KOPT-K1 (cell line): Measurements from ENCODE around the gene FOXN1.

Experiments used
- H3K27ac ChIP-seq: fragments of 200-600 bp; sonication (generic); 2 replicates; pipeline ENCODE4 v1.5.1; 2016; ENCODE audit warnings: antibody characterized with exemption, mild to moderate bottlenecking, low read depth, low read length; ENCODE audit not compliant: poor library complexity, severe bottlenecking
- H3K36me3 ChIP-seq: fragments of 200-600 bp; sonication (generic); 2 replicates; pipeline ENCODE4 v1.5.1; 2017; ENCODE audit warnings: antibody characterized with exemption, mild to moderate bottlenecking, low read length, moderate library complexity; ENCODE audit not compliant: insufficient read depth
- H3K9me3 ChIP-seq: fragments of 200-600 bp; sonication (generic); 2 replicates; pipeline ENCODE4 v1.5.1; 2017; ENCODE audit warnings: antibody characterized with exemption, low read length, mild to moderate bottlenecking; ENCODE audit not compliant: insufficient read depth, poor library complexity, severe bottlenecking

The FOXN1 gene

DNA sequence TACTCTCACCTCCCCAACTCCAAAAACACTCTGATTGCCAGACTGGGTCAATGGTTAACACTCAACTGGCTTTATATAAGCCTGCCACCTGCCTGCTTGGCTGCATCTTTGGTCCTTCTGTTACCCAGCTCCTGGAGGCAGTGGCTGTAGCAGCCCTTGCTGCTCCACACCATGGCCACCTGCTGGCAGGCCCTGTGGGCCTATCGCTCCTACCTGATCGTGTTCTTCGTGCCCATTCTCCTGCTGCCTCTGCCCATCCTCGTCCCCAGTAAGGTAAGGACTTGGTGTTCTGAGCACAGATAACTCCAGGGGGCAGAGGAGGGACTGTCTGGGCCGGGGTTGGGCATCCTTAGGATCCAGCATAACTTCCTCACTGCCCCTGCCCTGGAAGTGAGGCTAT is 32.6 kb upstream of the FOXN1 start, which contains the start of gene SLC13A2:
Gene SLC13A2, plus strand, starts transcription at position 103 of the 400 bp plus-strand sequence. Its CDS starts 69 bp downstream, at position 172.
- Histone ChIP-seq H3K27ac (no peak within 1 kb of the TSS), H3K9me3 (no peaks in the 10 kb centered on the region), H3K36me3 (no peaks in the 10 kb centered on the region)

DNA sequence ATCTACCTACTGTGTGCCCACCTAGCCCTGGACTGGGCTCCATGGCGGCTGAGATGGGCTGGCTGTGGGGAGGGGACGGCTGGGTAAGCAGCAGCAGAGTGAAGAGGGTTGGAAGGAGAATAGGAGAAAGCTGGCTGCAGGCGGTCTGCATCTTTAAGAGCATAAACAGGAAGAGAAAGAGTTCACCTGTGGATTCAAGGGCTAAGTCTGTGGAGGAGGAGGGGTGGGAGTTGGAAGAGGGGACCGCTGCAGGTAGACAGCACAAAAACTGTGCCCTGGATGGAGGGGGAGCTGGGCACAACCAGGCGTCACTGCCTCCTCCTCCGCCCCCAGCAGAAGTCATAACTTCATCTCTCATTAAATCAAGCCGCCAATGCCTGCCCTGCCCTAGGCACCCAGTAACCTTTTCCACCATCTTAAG is 32.0 kb upstream of the FOXN1 start:
- H3K9me3 ChIP-seq: no peaks in the 10 kb centered on the region
- no peaks in the 10 kb centered on the region for H3K36me3 ChIP-seq
- H3K27ac ChIP-seq: no peak overlapping the region

DNA sequence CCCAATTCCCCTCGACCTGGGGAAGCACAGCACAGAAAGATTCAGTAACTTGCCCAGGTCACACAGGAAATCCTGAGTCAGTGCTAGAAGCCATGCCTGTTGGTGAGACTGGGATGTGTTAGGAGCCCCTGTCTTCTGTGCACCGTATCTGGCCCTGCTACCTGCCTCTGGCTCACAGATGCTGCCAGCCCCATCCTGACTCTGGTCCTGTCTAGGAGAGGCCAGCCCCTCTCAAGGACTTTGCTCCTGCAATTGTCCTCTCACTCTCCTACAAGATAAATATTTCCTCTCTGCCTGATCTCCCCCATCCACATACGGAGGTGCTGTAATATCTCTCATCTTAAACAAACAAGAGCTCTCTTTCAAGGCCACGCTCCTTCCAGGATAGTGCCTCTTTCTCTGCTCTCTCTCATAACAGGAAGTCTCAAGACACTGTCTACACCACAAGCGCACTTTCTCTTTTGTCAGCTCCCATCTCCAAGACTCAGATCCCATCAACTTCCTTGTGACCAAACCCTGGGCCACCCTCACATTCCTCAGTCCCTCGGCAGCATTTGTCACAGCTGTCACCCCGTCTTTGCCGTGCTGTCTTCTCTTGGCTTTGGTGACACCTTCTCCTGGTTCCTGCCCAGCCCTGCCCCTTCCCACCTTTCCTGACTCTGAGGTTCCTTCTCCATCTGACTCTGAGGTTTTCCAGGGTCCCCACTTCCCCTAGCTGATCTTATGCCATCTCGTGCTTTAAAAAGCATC is 30.8 kb upstream of the FOXN1 start:
- H3K36me3 ChIP-seq: no peaks in the 10 kb centered on the region
- no peak overlapping the region for H3K27ac ChIP-seq
- H3K9me3 ChIP-seq: no peaks in the 10 kb centered on the region

DNA sequence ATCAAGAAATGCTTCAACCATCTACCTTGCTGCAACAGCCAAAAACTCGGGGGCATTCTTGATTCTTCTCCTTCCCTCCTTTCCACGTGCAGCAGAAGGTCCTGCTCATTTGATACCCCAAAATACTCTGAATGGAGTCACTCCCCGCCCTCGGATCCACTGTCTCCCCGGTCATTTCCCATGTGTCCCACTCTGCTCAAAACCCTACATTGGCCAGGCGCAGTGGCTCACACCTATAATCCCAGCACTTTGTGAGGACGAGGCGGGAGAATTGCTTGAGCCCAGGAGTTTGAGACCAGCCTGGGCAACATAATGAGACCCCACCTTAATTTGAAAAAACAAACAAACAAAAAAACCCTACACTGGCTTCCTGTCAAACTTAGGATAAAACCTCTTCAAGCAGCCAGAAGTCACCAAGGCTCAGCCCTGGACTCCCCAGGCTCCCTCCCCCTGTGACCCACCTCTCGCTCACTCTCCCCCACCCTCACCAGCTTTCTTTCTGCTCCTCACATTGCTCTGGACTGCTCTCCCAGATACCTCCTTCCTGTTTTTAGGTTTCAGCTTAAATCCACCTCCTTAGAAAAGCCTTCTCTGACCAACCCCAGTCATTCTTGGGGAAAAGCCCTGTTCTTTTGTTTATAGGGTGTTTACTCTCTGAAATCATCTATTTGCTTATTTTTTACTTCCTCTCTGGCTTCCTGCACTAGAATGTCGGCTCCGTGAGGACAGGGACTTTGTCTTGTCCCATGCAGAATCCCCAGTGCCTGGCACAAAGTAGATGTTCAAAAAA is 29.9 kb upstream of the FOXN1 start:
- H3K36me3 ChIP-seq: no peaks in the 10 kb centered on the region
- no peaks in the 10 kb centered on the region for H3K9me3 ChIP-seq
- no peak overlapping the region for H3K27ac ChIP-seq

DNA sequence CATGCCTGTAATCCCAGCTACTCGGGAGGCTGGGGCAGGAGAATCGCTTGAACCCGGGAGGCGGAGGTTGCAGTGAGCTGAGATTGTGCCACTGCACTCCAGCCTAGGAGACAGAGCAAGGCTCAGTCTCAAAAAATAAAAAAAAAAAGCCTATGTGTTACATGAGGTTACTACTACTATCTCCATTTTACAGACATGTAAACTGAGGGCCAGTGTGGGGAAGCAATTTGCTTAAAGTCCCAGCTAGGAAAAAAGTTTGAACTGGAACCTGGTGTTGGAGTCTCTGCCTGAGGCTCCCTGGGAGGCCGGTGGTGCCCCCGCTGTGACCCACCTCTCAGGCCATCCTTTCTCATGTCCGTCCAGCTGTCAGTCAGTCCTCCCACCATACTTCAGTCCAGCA is 28.2 kb upstream of the FOXN1 start:
- Histone ChIP-seq H3K27ac (no peak overlapping the region), H3K36me3 (no peaks in the 10 kb centered on the region), H3K9me3 (no peaks in the 10 kb centered on the region)

DNA sequence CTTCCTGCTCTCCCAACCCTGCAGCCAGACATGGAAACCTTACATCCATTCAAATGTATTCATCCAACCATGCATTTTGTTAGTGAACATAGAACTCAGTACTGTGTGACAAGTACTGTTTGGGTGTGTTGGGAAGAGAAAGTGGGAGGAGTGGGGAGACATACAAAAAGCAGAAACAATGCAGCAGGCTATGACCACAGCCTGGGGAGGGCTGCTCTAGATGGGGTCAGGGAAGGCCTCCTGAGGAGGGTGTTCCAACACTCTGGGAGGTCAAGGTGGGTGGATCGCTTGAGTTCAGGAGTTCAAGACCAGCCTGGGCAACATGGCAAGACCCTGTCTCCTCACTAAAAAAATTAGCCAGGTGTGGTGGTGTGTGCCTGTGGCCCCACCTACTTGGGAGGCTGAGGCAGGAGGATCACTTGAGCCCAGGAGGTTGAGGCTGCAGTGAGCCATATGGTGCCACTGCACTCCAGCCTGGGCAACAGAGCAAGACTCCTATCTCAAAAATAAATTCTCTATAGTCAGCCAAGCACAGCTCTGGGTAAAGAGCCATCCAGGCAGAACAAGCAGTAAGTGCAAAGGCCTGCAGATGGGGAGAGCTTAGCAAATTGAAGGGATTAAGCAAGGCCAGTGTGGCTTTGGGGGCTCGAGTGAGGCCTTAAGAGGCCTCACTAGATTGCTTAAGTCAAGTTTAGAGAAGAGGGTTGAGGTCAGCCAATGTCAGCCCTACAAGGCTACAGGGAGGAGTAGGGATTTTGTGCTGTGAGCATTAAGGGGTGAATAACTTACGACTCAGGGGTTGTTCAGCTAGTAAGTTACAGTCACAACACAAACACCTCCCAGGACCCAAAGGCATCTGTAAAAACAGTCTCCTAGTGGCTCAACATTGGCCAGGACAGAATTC is 27.2 kb upstream of the FOXN1 start:
- Histone ChIP-seq H3K9me3 (no peaks in the 10 kb centered on the region), H3K36me3 (no peaks in the 10 kb centered on the region), H3K27ac (no peak overlapping the region)

DNA sequence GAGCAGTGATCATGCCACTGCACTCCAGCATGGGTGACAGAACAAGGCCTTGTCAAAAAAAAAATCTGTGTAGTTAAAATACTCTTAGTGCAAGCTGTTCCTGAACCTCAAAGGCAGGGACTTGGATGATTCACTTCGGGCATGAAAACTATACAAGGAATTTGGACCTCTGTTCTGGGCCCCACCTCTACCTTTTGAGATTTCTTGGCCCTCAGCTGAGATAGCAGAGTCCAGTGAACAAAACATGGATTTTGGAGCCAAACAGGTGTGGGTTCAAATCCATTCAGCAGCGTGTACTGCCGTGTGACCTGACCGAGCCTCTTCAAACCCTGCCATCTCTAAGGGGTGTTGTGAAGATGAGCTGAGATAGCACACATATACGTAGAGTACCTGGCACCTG is 25.9 kb upstream of the FOXN1 start:
- no peaks in the 10 kb centered on the region for H3K9me3 ChIP-seq
- H3K36me3 ChIP-seq: no peaks in the 10 kb centered on the region
- H3K27ac ChIP-seq: no peak overlapping the region

DNA sequence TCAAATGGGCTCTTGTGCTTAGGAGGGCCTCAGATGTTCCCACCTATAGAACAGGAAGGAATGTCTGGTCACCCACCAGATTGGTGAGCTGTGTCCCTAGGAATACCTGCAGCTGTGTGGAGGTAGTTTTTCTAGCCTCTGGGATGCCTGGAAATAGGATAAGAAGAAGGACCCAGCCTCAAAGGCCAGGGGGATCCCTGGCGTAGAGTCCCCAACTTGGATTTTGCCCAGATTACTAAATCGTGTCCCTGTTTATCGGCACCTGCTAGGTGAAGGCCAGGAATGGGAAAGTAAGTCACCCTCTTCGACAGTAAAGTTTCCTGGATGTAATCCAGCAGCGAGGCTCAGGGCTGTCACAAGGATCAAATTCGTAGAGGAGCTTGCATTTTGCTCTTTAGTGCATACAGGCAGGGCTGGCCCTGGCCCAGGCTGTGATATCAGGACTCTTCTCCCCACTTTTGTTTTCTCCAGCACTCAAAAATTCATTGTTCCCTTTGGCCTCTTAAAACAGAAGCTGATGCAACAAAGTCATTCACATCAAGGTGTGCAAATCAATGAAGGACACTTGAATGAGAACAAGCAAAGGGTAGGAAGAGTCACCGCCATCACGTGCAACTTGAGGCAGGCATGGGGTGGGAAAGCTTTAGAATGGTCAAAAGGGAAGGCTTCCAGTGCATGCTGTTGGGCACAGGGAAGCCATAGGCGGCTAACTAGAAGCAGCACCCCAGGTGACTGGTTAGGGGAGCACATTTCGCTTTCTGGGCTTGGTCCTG is 25.2 kb upstream of the FOXN1 start:
- no peaks in the 10 kb centered on the region for H3K9me3 ChIP-seq
- no peak overlapping the region for H3K27ac ChIP-seq
- no peaks in the 10 kb centered on the region for H3K36me3 ChIP-seq

DNA sequence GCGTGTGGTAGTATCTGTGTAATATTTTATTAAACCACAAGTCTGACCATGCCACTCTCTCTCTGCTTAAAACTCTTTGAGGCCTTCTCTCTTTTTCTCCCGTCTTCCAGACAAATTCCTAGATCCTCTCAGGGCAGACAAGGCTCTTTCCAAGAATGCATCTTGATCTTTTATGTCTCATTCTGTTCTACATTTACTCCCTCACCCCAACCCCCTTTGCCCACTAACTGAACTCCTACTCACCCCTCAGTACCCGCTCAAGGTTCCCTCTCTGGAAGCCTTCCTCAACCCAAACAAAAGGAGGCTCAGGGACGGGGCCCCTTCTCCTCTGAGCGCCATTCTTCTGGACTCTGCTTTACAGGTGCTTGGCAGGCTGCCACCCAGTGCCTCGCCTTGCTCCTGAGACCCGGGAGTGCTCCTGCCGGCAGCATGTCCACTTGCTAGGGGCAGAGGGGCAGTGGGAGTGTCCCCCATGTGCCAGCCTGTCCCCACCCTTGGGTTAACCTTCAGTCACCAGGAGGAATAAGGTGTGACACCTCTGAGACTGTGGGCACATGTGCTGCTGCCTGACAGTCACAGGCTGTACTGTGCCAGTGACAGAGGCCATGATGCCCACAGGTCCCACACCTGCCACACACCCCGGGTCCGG is 23.5 kb upstream of the FOXN1 start:
- no peak overlapping the region for H3K27ac ChIP-seq

DNA sequence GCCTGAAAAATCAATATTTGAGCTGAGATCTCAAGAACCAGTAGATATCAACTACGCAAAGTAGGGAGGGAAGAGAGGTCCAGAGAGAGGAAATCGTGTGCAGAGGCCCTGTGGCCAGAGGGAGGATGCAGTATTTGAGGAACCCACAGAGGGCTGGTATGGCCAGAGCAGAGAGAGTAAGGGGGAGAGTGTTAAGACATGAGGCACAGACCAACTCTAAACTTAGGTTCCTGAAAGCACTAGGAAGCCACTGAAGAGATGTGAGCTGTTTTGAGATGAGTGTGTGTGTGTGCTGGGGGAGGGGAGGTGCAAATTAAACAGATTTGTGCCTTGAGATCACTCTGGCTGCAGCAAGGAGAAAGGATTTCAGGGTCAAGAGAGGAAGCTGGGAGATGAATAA is 21.9 kb upstream of the FOXN1 start:
- H3K27ac ChIP-seq: no peak overlapping the region
- H3K36me3 ChIP-seq: no peaks in the 10 kb centered on the region
- no peaks in the 10 kb centered on the region for H3K9me3 ChIP-seq

More for the DNA sequence above, 23.5 kb upstream of the FOXN1 start:
- no peaks in the 10 kb centered on the region for H3K9me3 ChIP-seq
- no peaks in the 10 kb centered on the region for H3K36me3 ChIP-seq

DNA sequence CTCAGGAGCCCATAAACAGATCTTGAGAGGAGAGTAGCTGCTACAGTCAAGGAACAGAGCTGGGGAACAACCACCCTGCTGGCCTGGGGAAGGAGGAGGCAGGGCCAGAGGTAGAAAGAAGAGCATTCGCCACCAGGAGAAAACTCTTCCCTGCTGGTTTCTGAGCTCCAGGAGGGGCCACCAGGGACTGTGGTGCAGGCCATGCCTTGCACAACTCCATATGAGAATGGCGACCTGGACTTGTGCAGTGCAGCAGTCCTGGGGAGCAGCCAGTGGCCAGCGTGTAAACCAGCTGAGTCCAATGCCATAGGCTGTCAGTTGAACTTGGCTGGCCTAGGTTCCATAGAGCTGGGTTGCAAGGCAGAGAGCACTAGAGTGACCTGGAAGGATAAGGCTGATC is 21.1 kb upstream of the FOXN1 start:
- H3K27ac ChIP-seq: no peak overlapping the region
- H3K36me3 ChIP-seq: no peaks in the 10 kb centered on the region
- H3K9me3 ChIP-seq: no peaks in the 10 kb centered on the region

DNA sequence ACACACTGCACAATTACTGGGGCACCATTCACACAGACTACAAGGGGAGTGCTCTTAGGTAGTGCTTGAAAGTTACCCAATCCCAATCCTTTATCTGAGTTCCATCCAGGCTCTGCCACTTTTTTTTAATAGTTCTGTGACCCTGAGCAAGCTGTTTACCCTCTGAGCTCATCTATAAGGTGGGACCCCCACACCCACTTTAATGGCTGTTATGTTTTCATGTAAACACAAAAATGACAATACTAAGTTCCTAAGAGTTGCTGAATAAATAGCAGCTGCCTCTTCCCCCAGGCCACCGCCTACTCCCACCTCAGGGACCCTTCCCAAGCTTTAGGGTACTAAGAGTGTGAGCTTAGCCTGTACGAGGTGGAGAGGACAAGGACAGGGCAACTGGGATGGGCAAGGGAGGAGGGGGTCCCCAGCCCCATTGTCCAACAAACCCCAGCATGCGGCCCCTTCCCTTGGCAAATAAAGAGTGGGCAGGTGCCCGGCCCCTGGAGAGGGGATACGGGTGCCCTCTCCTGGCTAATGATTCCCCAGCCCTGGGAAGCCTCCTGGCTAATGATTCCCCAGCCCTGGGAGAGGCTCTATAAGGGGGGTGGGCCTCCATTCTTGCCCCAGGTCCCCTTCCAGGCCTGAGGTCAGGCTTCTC is 18.1 kb upstream of the FOXN1 start:
- H3K27ac ChIP-seq: no peak overlapping the region
- no peaks in the 10 kb centered on the region for H3K36me3 ChIP-seq
- no peaks in the 10 kb centered on the region for H3K9me3 ChIP-seq

DNA sequence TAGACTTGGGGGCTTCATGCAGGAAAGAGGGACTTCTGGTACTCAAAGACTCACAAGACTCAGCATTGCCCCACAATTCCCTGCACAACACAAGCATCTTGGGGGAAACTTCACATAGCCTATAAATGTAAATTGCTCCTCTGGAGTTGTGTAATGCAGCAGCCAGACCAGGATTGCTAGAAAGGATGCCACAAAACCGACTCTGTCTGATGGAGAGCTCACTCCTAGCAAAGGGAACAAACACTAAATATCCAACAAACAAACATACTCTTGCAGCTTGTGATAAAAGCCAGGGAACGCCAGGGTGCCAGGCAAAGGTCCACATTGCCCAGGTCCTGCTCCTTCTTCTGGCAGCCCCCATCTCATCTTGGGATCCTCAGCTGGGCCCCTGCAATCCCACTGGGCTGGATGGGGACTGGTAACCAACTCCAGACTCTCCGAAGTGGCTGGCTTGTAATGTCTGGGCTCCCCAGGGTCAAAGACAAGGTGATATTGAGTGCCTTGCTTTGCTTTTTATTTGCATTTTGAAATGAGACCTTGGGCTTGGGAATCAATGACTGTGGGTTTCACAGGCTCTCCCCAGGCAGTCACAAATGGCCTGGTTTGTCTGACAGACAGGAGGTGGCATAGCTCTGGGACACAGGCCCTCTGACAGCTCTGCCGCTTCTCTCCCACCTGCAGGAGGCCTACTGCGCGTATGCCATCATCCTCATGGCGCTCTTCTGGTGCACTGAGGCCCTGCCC is 17.4 kb upstream of the FOXN1 start:
- no peak overlapping the region for H3K27ac ChIP-seq
- H3K9me3 ChIP-seq: no peaks in the 10 kb centered on the region
- H3K36me3 ChIP-seq: no peaks in the 10 kb centered on the region
